HepG2 (cell line): ENCODE results near the gene CEBPG. TPM values are rescaled to one million over a fixed set of nuclear protein-coding genes. Genes with fewer than 3 reads are reported as not detected.

Experiments used
- ADNP ChIP-seq: sonication (generic); formaldehyde crosslinking; IDR thresholded peaks from 2 replicates; pipeline ENCODE4 v1.4.0; 2020; ENCODE audit warnings: missing genetic modification reagents
- ESRRA ChIP-seq: sonication (generic); formaldehyde crosslinking; IDR thresholded peaks from 2 replicates; pipeline ENCODE4 v1.5.1; 2020; ENCODE audit warnings: mild to moderate bottlenecking, low read depth, missing genetic modification reagents
- FOXJ3 ChIP-seq: sonication (generic); formaldehyde crosslinking; IDR thresholded peaks from 2 replicates; pipeline ENCODE4 v1.4.0; 2020; ENCODE audit warnings: missing genetic modification reagents, mild to moderate bottlenecking, borderline replicate concordance
- GLI4 ChIP-seq: sonication (generic); formaldehyde crosslinking; IDR thresholded peaks from 2 replicates; pipeline ENCODE4 v1.5.1; 2020; ENCODE audit warnings: missing genetic modification reagents, mild to moderate bottlenecking, moderate library complexity, borderline replicate concordance
- NFYB ChIP-seq: sonication (generic); formaldehyde crosslinking; IDR thresholded peaks from 2 replicates; pipeline ENCODE4 v1.4.0; 2020; ENCODE audit warnings: missing genetic modification reagents
- PHF20 ChIP-seq: sonication (generic); formaldehyde crosslinking; IDR thresholded peaks from 2 replicates; pipeline ENCODE4 v1.5.0; 2020; ENCODE audit warnings: mild to moderate bottlenecking, missing genetic modification reagents
- PITX1 ChIP-seq: sonication (generic); formaldehyde crosslinking; IDR thresholded peaks from 2 replicates; pipeline ENCODE4 v1.5.1; 2020; ENCODE audit warnings: mild to moderate bottlenecking, missing genetic modification reagents
- RFX3 ChIP-seq: IDR thresholded peaks from 2 replicates; pipeline ENCODE4 v1.6.1; 2016; ENCODE audit warnings: missing biosample characterization, missing genetic modification reagents
- SMAD1 ChIP-seq: sonication (generic); formaldehyde crosslinking; IDR thresholded peaks from 2 replicates; pipeline ENCODE4 v1.4.0; 2020; ENCODE audit warnings: missing genetic modification reagents, low read depth, mild to moderate bottlenecking, borderline replicate concordance
- TSC22D2 ChIP-seq: sonication (generic); formaldehyde crosslinking; IDR thresholded peaks from 2 replicates; pipeline ENCODE4 v1.5.1; 2020; ENCODE audit warnings: missing genetic modification reagents, mild to moderate bottlenecking, borderline replicate concordance
- ZFAT ChIP-seq: sonication (generic); formaldehyde crosslinking; conservative IDR thresholded peaks from 2 replicates; pipeline ENCODE4 v1.8.1; 2023; ENCODE audit warnings: missing genetic modification reagents, inconsistent platforms
- ZNF10 ChIP-seq: sonication (generic); formaldehyde crosslinking; IDR thresholded peaks from 2 replicates; pipeline ENCODE4 v1.4.0; 2020; ENCODE audit warnings: mild to moderate bottlenecking, low read depth, missing genetic modification reagents, borderline replicate concordance
- polyA plus RNA-seq, 8 experiments: library from polyadenylated mRNA; depleted of rRNA in 3 of 8; stranded (reverse) in 7 of 8; unstranded in 1 of 8; fragments of >200 nt; fragmentation: Illumina TruSeq in 4 of 8; extraction: Trizol in 4 of 8; gene quantifications; 2 replicates each; pipeline versions ENCODE4 v1.2.1 to v1.2.3, GENCODE V29; 2011 to 2016; ENCODE audit warnings: low read depth in 4 of 8, missing spikeins in 1 of 8, mixed read lengths in 1 of 8; ENCODE audit not compliant: insufficient read depth in 1 of 8
- total RNA-seq, 5 experiments: library from RNA; depleted of rRNA; stranded (reverse); fragments of >200 nt; fragmentation: Illumina TruSeq; extraction: Trizol; gene quantifications; 2 replicates each; pipeline ENCODE4 v1.2.3, GENCODE V29; 2016; ENCODE audit warnings: low read depth in 1 of 5
- TF ChIP-seq, protein P1 (sequence below): sonication (generic); formaldehyde crosslinking; IDR thresholded peaks from 2 replicates; pipeline ENCODE4 v1.5.0; 2020; ENCODE audit warnings: mild to moderate bottlenecking, missing genetic modification reagents
- TF ChIP-seq, protein P2 (sequence below): sonication (generic); formaldehyde crosslinking; IDR thresholded peaks from 2 replicates; pipeline ENCODE4 v1.8.0; 2022; ENCODE audit warnings: missing genetic modification reagents, low read depth, mild to moderate bottlenecking, borderline replicate concordance
- TF ChIP-seq, protein P3 (sequence below): sonication (generic); formaldehyde crosslinking; conservative IDR thresholded peaks from 2 replicates; pipeline ENCODE4 v1.4.0; 2020; ENCODE audit warnings: missing genetic modification reagents
- TF ChIP-seq, protein P4 (sequence below): sonication (generic); formaldehyde crosslinking; IDR thresholded peaks from 2 replicates; pipeline ENCODE4 v1.5.0; 2020; ENCODE audit warnings: missing genetic modification reagents
- TF ChIP-seq, protein P5 (sequence below): sonication (generic); formaldehyde crosslinking; conservative IDR thresholded peaks from 2 replicates; pipeline ENCODE4 v1.8.0; 2022; ENCODE audit warnings: mild to moderate bottlenecking, moderate library complexity, missing genetic modification reagents

CEBPG gene
- total and polyA plus RNA-seq, 2 of the 13 experiments (the other 11 are each of a cell fraction or from before 2014, with no cell fraction given) = 25.7 to 34.3 TPM

DNA sequence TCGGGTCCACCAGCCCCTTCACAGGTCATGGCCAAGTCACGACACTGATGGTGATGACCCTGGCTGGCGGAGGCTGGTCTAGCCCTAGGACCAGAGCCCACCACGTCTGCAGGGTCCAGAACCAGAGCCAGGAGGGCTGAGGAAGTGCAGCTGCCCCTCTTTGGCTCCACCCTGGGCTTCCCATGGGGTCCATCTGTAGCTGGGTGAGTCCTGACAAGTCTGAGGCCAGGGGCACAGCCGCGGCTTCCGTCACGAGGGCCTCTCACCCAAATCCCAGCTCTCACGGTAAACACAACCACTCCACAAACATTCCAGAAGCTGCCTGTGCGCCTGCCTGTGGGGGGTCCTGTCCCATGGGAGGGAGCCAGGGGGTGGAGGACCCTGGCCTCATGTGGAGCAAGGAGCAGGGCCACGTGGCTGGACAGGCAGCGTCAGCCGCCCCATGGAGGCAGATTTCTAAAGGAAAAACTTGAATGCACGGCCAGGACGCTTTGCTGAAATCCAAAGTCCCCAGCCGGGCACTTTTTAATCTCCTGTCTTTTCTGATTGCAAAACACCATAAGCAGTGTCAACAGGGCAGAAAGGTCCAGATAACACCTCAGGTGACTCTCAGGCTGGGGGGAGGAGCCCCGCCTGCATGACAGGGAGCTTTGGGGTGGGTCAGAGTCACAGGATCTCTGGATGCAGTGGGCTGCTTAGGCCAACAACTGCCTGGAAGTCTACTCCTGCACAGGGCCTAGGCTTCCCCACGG is 29.9 kb downstream of the CEBPG start (continued):
- TF ChIP-seq, protein P1, sequence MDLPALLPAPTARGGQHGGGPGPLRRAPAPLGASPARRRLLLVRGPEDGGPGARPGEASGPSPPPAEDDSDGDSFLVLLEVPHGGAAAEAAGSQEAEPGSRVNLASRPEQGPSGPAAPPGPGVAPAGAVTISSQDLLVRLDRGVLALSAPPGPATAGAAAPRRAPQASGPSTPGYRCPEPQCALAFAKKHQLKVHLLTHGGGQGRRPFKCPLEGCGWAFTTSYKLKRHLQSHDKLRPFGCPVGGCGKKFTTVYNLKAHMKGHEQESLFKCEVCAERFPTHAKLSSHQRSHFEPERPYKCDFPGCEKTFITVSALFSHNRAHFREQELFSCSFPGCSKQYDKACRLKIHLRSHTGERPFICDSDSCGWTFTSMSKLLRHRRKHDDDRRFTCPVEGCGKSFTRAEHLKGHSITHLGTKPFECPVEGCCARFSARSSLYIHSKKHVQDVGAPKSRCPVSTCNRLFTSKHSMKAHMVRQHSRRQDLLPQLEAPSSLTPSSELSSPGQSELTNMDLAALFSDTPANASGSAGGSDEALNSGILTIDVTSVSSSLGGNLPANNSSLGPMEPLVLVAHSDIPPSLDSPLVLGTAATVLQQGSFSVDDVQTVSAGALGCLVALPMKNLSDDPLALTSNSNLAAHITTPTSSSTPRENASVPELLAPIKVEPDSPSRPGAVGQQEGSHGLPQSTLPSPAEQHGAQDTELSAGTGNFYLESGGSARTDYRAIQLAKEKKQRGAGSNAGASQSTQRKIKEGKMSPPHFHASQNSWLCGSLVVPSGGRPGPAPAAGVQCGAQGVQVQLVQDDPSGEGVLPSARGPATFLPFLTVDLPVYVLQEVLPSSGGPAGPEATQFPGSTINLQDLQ (CRISPR knock-in tag) = peak; percentile 80; the same call in 1 of the 2 replicates
- TF ChIP-seq RFX3 (CRISPR knock-in tag) = no peak; the same call in 1 of the 2 replicates
- TF ChIP-seq, protein P2, sequence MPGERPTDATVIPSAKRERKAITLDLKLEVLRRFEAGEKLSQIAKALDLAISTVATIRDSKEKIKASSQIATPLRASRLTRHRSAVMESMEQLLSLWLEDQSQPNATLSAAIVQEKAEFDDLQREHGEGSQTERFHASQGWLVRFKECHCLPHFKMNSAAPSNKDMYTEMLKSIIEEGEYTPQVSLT = peak; percentile 90; the same call in 1 of the 2 replicates
- peak; percentile 84 for TF ChIP-seq ZFAT (CRISPR knock-in tag)
- TF ChIP-seq NFYB (CRISPR knock-in tag) = 0 out of 2 replicates have a peak, but pooled peaks have one; percentile 17
- TF ChIP-seq SMAD1 (CRISPR knock-in tag) = no peak
- peak; percentile 93 for TF ChIP-seq TSC22D2
- peak; percentile 98 for TF ChIP-seq PITX1 (CRISPR knock-in tag)
- peak; percentile 87 for TF ChIP-seq FOXJ3
- TF ChIP-seq, protein P3, sequence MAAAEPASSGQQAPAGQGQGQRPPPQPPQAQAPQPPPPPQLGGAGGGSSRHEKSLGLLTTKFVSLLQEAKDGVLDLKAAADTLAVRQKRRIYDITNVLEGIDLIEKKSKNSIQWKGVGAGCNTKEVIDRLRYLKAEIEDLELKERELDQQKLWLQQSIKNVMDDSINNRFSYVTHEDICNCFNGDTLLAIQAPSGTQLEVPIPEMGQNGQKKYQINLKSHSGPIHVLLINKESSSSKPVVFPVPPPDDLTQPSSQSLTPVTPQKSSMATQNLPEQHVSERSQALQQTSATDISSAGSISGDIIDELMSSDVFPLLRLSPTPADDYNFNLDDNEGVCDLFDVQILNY (CRISPR knock-in tag) = no peak
- peak; percentile 85 for TF ChIP-seq ESRRA (CRISPR knock-in tag)
- TF ChIP-seq, protein P4, sequence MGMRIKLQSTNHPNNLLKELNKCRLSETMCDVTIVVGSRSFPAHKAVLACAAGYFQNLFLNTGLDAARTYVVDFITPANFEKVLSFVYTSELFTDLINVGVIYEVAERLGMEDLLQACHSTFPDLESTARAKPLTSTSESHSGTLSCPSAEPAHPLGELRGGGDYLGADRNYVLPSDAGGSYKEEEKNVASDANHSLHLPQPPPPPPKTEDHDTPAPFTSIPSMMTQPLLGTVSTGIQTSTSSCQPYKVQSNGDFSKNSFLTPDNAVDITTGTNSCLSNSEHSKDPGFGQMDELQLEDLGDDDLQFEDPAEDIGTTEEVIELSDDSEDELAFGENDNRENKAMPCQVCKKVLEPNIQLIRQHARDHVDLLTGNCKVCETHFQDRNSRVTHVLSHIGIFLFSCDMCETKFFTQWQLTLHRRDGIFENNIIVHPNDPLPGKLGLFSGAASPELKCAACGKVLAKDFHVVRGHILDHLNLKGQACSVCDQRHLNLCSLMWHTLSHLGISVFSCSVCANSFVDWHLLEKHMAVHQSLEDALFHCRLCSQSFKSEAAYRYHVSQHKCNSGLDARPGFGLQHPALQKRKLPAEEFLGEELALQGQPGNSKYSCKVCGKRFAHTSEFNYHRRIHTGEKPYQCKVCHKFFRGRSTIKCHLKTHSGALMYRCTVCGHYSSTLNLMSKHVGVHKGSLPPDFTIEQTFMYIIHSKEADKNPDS = peak; percentile 53; the same call in 1 of the 2 replicates
- TF ChIP-seq, protein P5, sequence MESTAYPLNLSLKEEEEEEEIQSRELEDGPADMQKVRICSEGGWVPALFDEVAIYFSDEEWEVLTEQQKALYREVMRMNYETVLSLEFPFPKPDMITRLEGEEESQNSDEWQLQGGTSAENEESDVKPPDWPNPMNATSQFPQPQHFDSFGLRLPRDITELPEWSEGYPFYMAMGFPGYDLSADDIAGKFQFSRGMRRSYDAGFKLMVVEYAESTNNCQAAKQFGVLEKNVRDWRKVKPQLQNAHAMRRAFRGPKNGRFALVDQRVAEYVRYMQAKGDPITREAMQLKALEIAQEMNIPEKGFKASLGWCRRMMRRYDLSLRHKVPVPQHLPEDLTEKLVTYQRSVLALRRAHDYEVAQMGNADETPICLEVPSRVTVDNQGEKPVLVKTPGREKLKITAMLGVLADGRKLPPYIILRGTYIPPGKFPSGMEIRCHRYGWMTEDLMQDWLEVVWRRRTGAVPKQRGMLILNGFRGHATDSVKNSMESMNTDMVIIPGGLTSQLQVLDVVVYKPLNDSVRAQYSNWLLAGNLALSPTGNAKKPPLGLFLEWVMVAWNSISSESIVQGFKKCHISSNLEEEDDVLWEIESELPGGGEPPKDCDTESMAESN (CRISPR knock-in tag) = peak; percentile 98
- TF ChIP-seq GLI4 (CRISPR knock-in tag) = peak; percentile 98
- TF ChIP-seq PHF20 (CRISPR knock-in tag) = peak; percentile 52
- no peak for TF ChIP-seq ZNF10 (CRISPR knock-in tag)
- no peak for TF ChIP-seq ADNP (CRISPR knock-in tag)
